ENCODE measurements around the gene LRRC4C. TPM values are rescaled to one million over a fixed set of nuclear protein-coding genes. Genes with fewer than 3 reads are reported as not detected.

LRRC4C gene
- total RNA-seq, 1 donor from 2014 or later = 0.28 TPM

GRCh38 chr11:40285558-40285957, 1173.9 kb downstream of the LRRC4C start:
- ATAC-seq = no peak

- no peak for ATAC-seq
Observed at GRCh38 chr11:40281052-40281580, 1178.3 kb downstream of the LRRC4C start.

- no peak for ATAC-seq
Observed at GRCh38 chr11:40280159-40281051, 1179.0 kb downstream of the LRRC4C start.

- no peak for ATAC-seq
Observed at GRCh38 chr11:40276960-40277359, 1182.5 kb downstream of the LRRC4C start.

GRCh38 chr11:40274017-40274416, 1185.4 kb downstream of the LRRC4C start:
- ATAC-seq = no peak

GRCh38 chr11:40273192-40273732, 1186.2 kb downstream of the LRRC4C start:
- ATAC-seq = no peak

GRCh38 chr11:40271361-40271760, 1188.1 kb downstream of the LRRC4C start:
- ATAC-seq = no peak

- ATAC-seq = no peak
Observed at GRCh38 chr11:40269865-40270264, 1189.6 kb downstream of the LRRC4C start.

- no peak for ATAC-seq
Observed at GRCh38 chr11:40268551-40268950, 1190.9 kb downstream of the LRRC4C start.

GRCh38 chr11:40255457-40255856, 1204.0 kb downstream of the LRRC4C start:
- ATAC-seq = no peak

GRCh38 chr11:40253166-40253565, 1206.3 kb downstream of the LRRC4C start:
- no peak for ATAC-seq

- no peak for ATAC-seq
Observed at GRCh38 chr11:40252236-40252635, 1207.2 kb downstream of the LRRC4C start.

GRCh38 chr11:40246983-40247382, 1212.5 kb downstream of the LRRC4C start:
- no peak for ATAC-seq

GRCh38 chr11:40241524-40242051, 1217.9 kb downstream of the LRRC4C start:
- no peak for ATAC-seq

GRCh38 chr11:40240284-40240683, 1219.2 kb downstream of the LRRC4C start:
- ATAC-seq = no peak

GRCh38 chr11:40236526-40236925, 1222.9 kb downstream of the LRRC4C start:
- no peak for ATAC-seq

- no peak for ATAC-seq
Observed at GRCh38 chr11:40235841-40236240, 1223.6 kb downstream of the LRRC4C start.

- no peak for ATAC-seq
Observed at GRCh38 chr11:40230821-40231220, 1228.6 kb downstream of the LRRC4C start.

- no peak for ATAC-seq
Observed at GRCh38 chr11:40228662-40229061, 1230.8 kb downstream of the LRRC4C start.

GRCh38 chr11:40227730-40228129, 1231.7 kb downstream of the LRRC4C start:
- ATAC-seq = no peak

GRCh38 chr11:40226654-40227053, 1232.8 kb downstream of the LRRC4C start:
- ATAC-seq = no peak

- ATAC-seq = no peak
Observed at GRCh38 chr11:40223596-40224330, 1235.7 kb downstream of the LRRC4C start.

- ATAC-seq = no peak
Observed at GRCh38 chr11:40219401-40219800, 1240.1 kb downstream of the LRRC4C start.

Data from esophagus mucosa (tissue), 1 donor.